ENCODE data around the gene ALDH1A2.

DNA sequence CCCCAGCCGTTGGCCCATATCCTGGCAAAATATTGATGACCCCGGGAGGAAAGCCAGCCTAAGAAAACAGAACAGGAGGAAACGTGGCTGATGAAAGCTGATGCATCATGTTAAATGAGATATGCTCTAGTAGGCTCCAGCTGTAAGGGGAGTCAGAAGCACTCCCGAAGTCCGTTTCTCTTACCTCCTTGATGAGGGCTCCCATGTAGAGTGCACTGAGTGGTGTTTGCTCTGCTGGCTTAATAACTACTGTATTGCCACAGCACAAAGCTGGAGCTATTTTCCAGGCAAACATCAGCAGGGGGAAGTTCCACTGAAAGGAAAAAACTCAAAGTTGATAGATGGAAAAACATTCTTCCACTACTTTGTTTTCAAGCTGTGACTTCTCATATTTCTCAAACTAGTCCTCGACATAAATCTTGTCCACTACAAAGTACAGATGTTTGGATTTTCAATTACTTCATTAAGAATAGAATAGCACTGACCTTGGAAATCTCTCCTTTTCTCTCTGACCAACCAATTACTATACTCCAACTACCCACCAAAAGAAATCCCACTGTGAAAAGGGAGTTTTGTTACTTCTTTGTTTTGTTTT is 72.7 kb downstream of the ALDH1A2 start:
- TF ChIP-seq, protein P1, sequence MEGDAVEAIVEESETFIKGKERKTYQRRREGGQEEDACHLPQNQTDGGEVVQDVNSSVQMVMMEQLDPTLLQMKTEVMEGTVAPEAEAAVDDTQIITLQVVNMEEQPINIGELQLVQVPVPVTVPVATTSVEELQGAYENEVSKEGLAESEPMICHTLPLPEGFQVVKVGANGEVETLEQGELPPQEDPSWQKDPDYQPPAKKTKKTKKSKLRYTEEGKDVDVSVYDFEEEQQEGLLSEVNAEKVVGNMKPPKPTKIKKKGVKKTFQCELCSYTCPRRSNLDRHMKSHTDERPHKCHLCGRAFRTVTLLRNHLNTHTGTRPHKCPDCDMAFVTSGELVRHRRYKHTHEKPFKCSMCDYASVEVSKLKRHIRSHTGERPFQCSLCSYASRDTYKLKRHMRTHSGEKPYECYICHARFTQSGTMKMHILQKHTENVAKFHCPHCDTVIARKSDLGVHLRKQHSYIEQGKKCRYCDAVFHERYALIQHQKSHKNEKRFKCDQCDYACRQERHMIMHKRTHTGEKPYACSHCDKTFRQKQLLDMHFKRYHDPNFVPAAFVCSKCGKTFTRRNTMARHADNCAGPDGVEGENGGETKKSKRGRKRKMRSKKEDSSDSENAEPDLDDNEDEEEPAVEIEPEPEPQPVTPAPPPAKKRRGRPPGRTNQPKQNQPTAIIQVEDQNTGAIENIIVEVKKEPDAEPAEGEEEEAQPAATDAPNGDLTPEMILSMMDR (conservative IDR thresholded peaks at IDR 0.05 in 1 of 2, IDR thresholded peaks at IDR 0.05 in 1 of 2; ENCODE audit: extremely low read depth in 1 of 2, insufficient read depth in 1 of 2, low read depth in 1 of 2, low read length in 2 of 2): no peak
- no peak for TF ChIP-seq EZH2 (IDR thresholded peaks at IDR 0.05; ENCODE audit: borderline replicate concordance, low read length)

Data from mammary epithelial cell (primary cell).